Neutrophil (primary cell): Measurements from ENCODE around the gene CENPT.

ENCODE experiments used
- H3K27ac ChIP-seq: fragments of 200-600 bp; sonication (generic); 2 replicates; pipeline ENCODE4 v1.5.1; 2016; ENCODE audit warnings: mild to moderate bottlenecking, moderate library complexity
- H3K27me3 ChIP-seq: fragments of 200-600 bp; sonication (generic); 2 replicates; pipeline ENCODE4 v1.6.0; 2016; ENCODE audit warnings: mild to moderate bottlenecking
- H3K36me3 ChIP-seq: fragments of 200-600 bp; sonication (generic); 2 replicates; pipeline ENCODE4 v1.5.1; 2017
- H3K4me1 ChIP-seq, 2 experiments: fragments of 200-600 bp in 1 of 2; sonication (generic) in 1 of 2; 1 replicate in 1 of 2; 2 replicates in 1 of 2; pipeline versions ENCODE4 v1.5.1 to v1.6.1; 2013 to 2016; ENCODE audit warnings: low read depth in 1 of 2, low read length in 1 of 2, mild to moderate bottlenecking in 1 of 2, moderate library complexity in 1 of 2; ENCODE audit not compliant: control insufficient read depth in 1 of 2, insufficient read depth in 1 of 2
- H3K4me3 ChIP-seq, 2 experiments: fragments of 200-600 bp in 1 of 2; sonication (generic) in 1 of 2; 1 replicate in 1 of 2; 2 replicates in 1 of 2; pipeline ENCODE4 v1.5.1; 2013 to 2016; ENCODE audit warnings: low read depth in 1 of 2, low read length in 1 of 2, mild to moderate bottlenecking in 1 of 2, moderate library complexity in 1 of 2
- H3K9me3 ChIP-seq: fragments of 200-600 bp; sonication (generic); 2 replicates; pipeline ENCODE4 v1.5.1; 2016
- CTCF ChIP-seq: fragments of 200-600 bp; sonication (generic); IDR thresholded peaks from 2 replicates; pipeline ENCODE4 v1.5.1; 2016; ENCODE audit warnings: antibody characterized with exemption

CENPT gene

GRCh38 chr16:67860589-67861398 is 13.3 kb upstream of the CENPT start:
- Histone ChIP-seq H3K27me3 (no peaks in the 10 kb centered on the region), H3K36me3 (no peaks in the 10 kb centered on the region), H3K4me1 (peaks cover 0 to 4% of the 10 kb centered on the region in 2 experiments), H3K27ac (no peak overlapping the region), H3K4me3 (no peak overlapping the region), H3K9me3 (no peaks in the 10 kb centered on the region)
- TF ChIP-seq CTCF = no peak

GRCh38 chr16:67858500-67858899 is 11.0 kb upstream of the CENPT start:
- Histone ChIP-seq H3K36me3 (no peaks in the 10 kb centered on the region), H3K4me1 (peaks cover 0 to 4% of the 10 kb centered on the region in 2 experiments), H3K27me3 (no peaks in the 10 kb centered on the region), H3K4me3 (no peak overlapping the region), H3K27ac (no peak overlapping the region), H3K9me3 (no peaks in the 10 kb centered on the region)
- no peak for TF ChIP-seq CTCF

GRCh38 chr16:67857547-67858233 is 10.2 kb upstream of the CENPT start:
- Histone ChIP-seq H3K4me1 (peaks cover 0 to 4% of the 10 kb centered on the region in 2 experiments), H3K27ac (no peak overlapping the region), H3K27me3 (no peaks in the 10 kb centered on the region), H3K36me3 (no peaks in the 10 kb centered on the region), H3K4me3 (no peak overlapping the region), H3K9me3 (no peaks in the 10 kb centered on the region)
- TF ChIP-seq CTCF = no peak

GRCh38 chr16:67856927-67857546 is 9.5 kb upstream of the CENPT start:
- H3K9me3 ChIP-seq = no peaks in the 10 kb centered on the region
- no peak for TF ChIP-seq CTCF
- no peak overlapping the region for H3K4me3 ChIP-seq
- no peak overlapping the region for H3K27ac ChIP-seq
- H3K4me1 ChIP-seq = peaks cover 0 to 4% of the 10 kb centered on the region in 2 experiments
- H3K36me3 ChIP-seq = no peaks in the 10 kb centered on the region
- H3K27me3 ChIP-seq = no peaks in the 10 kb centered on the region

- no peaks in the 10 kb centered on the region for H3K36me3 ChIP-seq
- no peak overlapping the region for H3K27ac ChIP-seq
- H3K27me3 ChIP-seq = no peaks in the 10 kb centered on the region
- no peaks in the 10 kb centered on the region for H3K9me3 ChIP-seq
- TF ChIP-seq CTCF = no peak
- H3K4me1 ChIP-seq = peaks cover 0 to 4% of the 10 kb centered on the region in 2 experiments
- H3K4me3 ChIP-seq = no peak overlapping the region
These were observed 8.3 kb upstream of the CENPT start for GRCh38 chr16:67855789-67856188.
